DMS53 treated with DMSO at 0.1 percent for 48 hours (cell line): ENCODE results near the gene KIAA1671.
"Not testable (repeated sequence)": the region's sequence is repeated elsewhere in the genome, so short reads cannot be mapped to it uniquely, and the experiment has no call there.

Source experiments
- DNase-seq: peaks from one replicate; lab custom pipeline; 2025; ENCODE audit not compliant: unreplicated experiment; lab: John Stamatoyannopoulos, UW

Gene KIAA1671

DNA sequence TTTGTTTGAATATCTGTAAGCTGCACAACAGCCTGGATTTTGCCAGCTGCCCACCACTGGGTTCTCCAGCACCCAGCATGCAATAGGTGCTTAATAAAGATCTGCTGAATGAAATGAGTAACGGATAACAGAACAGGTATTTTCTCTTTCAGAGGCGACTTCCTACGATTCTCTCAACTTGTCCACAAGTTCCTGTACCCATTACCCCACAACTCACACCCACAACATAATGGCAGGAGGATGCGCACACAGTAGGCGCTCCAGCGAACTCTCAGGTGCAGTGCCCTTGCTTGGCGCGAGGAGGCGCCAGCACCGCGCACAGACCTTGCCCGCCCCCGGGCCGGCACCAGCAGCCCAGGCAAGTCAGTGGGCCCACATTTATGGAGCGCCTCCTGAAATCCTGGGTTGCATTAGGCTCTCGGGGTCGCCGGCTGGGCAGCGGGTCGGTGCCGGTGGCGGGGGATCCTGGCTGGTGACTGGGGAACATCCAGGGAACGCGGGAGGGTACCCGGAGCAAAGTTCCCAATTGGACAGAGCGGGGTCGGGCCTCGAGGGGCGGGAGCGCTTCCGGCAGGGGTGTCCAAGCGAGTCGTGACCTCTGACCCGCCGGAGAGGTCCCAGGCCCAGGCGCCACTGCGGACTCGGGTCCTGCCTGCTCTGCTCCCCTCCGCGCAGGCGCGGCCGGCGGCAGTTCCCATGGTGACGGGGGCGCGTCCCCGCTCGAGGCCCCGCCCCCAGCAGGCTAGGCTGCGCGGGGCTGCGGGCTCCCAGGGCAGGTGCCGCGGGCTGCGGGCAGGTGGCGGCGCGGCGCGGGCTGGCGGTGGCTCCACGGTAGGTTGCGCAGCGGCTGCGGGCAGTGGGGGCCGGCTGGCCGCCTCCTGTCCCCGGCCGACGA is at the start of gene KIAA1671:
Gene KIAA1671, plus strand, starts transcription at position 775 of the 895 bp plus-strand sequence. CDS start 75,284 bp downstream, outside the sequence.
- peak; percentile 3 for DNase-seq

DNA sequence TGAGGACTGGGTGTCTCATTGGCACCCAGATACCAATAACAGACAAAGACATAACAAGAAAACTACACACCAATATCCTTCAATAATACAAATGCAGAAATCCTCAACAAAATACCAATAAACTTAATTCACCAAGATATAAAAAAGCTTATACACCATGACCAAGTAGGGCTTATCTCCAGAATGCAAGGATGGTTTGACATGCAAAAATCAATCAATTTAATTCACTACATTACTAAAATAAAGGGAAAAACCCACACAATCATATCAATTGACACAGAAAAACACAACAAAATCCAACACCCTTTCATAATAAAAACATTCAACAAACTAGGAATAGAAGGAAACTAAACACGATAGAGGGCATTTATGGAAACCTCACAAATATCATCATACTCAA is 46.6 kb upstream of the KIAA1671 start:
- DNase-seq = no peak

DNA sequence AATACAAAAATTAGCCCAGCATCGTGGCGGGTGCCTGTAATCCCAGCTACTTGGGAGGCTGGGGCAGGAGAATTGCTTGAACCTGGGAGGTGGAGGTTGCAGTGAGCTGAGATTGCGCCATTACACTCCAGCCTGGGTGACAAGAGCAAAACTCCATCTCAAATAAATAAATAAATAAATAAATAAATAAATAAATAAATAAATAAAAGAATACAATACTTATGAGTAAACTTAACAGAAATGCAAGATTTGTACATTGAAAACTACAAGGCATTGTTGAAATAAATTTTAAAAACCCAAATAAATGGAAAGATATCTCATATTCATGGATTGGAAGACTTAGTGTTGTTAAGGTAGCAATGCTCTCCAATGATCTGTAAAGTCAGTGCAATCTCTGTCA is 45.4 kb upstream of the KIAA1671 start:
- DNase-seq = not testable (repeated sequence)

DNA sequence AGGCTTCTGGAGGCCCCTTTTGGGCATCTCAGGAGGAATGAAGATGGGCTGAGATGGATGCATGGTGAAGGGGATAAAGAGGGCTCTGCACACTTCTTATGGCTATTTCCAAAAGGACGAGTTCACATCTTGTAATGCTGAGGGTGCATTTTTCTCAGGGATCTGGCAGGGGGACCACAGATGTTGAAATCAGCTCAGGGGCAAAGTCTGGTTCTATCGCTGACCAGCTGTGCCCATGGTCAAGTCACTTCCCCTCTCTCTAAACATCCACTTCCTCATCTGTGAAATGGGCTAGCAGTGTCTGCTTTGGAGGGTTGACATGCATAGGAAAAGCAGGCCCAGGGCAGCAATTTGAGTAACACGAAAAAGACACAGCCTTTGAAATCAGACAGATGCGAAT is 32.5 kb upstream of the KIAA1671 start:
- DNase-seq = no peak

DNA sequence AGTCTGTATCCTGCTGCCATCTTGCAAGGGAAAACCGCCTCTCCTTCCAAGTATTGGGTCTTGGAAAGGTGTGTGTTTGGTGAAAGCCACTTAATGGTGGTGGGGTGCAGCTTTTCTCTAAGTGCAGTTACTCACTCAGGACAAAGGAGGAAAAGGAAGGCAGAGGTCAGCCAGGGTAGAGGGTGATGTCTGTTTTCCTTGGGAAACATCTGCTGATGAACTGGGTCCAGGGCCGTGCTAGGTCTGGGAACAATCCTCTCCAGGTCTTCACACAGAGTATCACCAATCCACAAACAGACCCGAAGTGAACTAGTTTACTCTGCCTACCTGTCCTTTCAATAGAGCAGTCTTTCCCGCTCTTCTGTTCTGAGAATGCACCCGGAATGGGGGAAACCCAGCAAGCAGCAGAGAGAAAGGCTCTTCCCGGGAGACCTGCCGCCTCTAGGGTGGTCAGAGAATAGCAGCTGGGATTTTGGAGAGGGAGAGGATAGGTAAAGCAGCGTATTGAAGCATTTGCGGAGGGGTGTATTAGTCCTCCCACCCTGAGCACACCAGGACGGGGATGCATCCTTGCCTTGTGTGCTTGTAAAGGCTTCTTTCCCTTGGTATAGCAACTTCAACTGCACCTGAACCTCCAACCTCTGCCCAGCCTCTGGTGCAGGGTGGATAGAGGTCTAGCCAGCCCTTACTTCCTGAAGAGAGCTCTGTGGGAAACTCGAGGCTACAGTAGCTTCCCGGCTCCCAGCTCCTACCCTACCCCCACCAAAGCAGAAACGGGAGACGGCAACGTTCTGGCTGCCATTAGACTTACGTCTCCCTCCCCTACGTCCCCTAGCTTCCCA is 26.7 kb upstream of the KIAA1671 start:
- no peak for DNase-seq

DNA sequence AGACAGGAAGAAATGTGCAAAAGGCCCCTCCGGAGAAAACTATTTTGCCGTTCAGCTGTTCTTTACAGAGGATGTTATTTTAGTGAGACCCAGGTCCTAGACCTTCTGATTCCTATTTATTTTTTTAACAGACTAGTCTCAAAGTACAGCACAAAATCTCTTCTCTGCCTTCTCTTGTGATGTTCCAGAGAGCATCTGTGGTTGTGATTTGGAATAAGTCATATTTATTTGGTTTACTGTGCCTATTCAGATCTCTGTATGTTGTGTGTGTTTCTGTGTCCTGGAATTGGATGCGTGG is 26.1 kb upstream of the KIAA1671 start:
- no peak for DNase-seq

DNA sequence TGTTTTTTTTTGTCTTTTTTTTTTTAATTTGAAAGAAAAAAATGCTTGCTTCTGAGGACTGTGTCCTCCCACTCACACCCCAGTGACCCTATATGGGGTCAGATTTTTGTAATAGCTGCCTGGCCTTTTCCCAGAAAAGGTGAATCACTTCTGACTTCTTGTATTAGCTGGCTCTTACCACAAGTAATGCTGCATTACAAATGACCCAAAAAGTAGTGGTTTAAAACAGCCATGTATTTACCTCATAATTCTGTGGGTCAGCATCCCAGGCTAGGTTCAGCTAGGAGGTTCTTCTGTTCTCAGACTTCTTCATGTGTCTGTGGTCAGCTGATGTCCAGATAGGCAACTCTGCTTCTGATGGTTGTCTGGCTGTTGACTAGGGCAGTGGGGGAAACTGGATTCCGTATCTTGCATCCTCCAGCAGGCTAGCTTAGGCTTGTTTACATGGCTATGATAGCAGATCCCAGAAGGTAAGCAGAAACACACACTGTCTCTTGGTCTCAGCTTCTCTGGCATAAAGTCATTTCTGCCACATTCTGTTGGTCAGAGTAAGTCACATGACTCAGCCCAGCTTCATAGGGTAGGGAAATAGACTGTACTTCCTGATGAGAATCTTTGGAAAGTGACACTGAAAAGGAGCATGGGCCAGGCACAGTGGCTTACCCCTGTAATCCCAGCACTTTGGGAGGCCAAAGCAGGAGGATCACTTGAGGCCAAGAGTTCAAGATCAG is 25.5 kb upstream of the KIAA1671 start:
- no peak for DNase-seq

DNA sequence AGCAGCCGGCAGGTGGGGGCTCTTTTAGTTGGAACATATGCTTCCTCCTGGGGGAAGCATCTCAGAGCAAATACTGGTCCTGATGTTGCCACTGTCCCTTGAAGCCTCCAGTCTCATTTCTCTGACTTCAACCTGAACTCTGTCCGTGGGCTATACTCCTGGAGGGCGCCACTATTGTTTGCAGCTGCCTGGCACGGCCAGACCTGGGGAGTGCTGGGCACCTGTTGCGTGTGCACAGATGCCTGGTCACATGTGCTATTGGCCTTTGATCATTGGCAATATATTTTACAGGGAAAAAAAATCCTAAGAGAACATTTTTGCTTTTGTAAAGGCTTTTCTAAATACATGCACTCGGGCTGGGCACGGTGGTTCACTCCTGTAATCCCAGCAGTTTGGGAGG is 24.2 kb upstream of the KIAA1671 start:
- DNase-seq = no peak

DNA sequence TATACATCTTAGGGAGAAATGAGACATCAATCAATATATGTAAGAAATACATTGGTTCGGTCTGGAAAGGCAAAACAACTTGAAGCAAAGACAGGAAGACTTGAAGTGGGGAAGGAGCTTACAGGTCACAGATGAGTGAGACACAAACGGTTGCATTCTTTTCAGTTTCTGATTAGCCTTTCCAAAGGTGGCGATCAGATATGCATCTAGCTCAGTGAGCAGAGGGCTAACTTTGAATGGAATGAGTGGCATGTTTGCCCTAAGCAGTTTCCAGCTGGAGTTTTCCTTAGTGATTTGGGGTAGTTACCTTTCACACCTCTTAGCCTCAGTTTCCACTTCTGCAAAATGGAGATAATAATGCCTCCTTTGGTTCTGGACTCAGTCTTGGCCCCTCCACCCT is 21.8 kb upstream of the KIAA1671 start:
- no peak for DNase-seq

DNA sequence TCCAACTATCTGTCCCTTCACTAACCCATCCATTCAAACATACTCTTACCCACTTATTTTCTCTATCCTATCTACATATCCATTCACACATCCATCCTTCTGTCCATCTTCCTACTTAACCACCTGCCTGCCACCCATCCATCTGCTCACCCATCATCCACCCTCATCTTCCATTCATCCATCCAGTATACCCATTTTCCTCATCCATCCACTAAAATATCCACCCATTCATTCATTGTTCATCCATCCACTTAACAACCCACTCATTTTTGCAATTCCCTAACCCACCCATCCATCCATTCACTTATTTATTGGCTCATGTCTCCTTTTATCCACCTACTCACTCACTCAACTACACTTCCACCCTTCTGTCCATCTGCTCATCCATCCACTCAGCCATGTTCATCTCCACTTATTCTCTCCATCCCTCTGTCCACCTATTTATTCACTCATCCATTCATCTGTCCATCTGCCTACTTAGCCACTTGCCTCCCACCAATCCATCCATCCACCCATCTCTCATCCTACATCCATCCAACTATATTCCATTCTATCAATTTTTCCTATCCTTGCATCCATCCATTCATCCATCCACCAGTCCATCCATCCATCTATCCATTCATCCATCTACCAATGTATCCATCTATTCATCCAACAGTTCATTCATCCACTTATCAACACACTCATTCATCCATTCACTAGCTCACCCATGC is 16.6 kb upstream of the KIAA1671 start:
- DNase-seq = no peak

DNA sequence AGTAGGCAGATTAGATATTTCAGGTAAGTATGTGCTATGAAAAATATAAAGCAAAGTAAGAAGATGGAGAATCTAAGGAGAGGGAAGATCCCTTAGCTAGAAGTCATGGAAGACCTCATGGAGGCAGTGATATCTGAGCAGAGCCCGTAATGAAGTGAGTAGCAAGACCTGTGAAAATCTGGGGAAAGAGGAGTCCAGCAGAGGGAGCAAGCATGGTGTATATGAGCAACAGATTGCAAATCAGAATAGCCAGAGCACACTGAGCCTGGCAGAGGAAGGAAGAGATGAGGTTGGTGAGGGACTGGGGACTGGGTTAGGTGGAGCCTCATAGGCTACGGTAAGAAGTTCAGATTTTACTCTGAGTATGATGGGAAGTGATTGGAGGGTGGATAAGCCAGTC is 15.4 kb upstream of the KIAA1671 start:
- DNase-seq = no peak

DNA sequence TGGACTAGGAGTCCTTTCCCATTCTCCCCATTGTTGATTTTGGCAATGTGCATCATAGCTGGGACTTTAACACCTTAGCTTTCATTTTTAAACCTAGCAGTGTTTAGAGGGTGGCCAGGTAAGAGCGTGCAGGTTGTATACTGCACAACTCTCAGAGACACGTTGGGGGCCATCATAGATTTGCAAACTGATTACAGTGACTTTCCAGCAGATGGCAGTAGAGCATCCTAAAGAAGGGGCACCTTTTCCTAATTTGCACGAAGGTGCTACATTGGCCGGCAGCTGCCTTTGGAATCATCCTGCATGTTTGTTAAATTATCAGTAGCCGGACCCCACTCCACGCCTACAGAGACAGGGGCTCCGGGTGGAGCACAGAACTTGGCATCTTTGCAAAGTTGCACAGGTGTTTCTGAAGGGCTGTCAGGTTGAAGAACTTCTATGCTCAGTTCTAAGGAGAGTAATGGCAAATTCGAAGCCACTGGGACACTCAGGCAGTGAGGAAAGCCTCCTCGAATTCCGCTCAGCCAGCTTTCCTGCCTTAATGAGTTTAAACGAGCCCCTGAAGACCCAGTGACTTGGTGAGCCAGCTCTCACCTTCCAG is 13.7 kb upstream of the KIAA1671 start:
- DNase-seq = no peak

DNA sequence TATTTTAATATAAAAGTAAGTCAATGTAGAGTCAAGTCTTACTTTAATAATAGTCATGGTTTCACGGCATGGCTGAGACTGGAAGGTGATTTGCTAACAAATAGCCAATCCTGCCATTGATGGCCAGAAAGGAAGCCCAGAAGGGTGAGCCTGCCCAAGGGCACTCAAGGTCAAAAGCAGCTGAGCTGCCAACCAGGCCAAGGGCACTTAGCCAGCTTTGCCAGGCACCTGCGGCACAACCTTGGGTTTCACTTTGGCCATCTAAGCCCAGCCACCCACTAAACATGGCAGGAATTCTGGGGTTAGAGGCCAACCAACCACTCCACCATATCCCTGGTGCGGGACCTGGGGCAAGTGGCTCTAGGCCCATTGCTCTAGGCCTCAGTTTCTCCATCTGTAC is 10.2 kb upstream of the KIAA1671 start:
- no peak for DNase-seq

DNA sequence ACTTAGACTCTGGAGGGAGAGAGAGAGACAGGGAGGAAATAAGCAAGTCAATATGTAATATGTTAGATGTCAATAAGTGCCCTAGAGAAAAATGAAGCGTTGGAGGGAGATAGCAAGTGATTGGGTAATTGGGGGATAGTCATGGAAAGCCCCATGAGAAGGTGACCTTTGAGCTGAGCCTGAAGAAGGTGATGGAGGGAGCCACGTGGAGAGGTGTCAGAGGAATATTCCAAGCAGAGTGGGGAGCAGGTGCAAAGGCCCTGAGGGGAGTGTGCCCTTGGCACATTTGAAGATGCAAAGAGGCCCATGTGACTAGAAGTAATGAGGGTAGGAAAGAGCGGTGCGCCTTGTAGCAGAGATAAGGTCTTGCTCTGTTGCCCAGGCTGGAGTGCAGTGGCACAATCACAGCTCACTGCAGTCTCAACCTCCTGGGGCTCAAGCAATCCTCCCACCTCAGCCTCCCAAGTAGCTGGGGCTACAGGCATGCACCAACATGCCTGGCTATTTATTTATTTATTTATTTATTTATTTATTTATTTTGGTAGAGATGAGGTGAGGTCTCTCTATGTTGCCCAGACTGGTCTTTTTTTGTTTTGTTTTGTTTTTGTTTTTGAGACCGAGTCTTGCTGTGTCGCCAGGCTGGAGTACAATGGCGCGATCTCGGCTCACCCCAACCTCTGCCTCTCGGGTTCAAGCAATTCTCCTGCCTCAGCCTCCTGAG is 8.1 kb upstream of the KIAA1671 start:
- no peak for DNase-seq

DNA sequence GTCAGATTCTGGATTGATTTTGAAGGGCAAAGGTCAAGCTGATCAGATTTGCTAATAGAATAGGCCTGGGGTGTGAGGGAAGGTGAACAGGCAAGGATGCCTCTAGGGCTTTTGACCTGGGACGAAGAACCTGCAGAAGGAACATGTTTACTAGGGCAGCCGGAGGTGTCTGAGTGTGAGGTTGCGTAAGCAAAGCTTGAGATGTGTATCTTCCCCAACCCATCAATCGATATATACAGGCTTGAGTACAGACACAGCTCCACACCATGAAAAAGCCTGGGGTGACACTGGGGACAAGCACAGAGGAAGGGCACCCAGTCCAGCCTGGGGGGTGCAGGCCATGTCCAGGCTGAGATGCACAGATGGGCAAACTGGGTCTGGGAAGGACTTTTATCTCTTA is 7.1 kb upstream of the KIAA1671 start:
- DNase-seq = no peak

DNA sequence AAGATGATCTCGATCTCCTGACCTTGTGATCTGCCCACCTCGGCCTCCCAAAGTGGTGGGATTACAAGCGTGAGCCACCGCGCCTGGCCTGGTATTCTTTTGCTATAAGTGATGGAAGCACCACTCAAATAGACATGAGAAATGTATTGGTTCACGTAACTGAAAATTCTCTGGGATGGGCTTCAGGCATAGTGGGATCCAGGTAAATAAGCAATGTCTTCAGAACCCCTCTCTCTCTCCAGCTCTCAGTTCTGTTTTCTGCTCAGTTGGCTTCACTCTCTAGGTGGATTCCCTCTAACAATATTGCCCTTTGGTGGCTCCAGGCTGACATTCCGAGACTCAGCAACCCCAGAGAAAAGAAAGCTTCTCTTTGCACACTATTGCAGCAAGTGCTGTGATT is 5.1 kb upstream of the KIAA1671 start:
- DNase-seq = no peak

DNA sequence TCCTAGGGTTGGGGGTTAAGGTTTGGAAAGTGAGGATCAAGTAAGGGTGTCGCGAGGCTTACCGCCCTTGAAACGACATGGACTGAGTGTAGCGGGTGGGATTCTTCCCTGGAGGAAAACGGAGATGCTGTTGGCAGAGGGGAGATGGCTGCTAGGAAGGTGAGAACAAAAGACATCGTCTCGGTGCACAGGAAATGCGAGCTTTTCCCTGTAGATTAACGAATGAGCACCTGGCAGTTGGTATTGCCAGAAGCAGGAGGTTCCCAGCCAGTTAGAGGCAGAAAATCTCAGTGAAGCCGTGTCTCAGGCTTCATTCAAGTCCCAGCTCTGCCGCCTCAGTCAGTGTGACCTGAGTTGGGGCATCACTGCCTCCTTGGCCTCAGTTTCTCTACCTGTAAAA is 4.6 kb upstream of the KIAA1671 start:
- DNase-seq = no peak

DNA sequence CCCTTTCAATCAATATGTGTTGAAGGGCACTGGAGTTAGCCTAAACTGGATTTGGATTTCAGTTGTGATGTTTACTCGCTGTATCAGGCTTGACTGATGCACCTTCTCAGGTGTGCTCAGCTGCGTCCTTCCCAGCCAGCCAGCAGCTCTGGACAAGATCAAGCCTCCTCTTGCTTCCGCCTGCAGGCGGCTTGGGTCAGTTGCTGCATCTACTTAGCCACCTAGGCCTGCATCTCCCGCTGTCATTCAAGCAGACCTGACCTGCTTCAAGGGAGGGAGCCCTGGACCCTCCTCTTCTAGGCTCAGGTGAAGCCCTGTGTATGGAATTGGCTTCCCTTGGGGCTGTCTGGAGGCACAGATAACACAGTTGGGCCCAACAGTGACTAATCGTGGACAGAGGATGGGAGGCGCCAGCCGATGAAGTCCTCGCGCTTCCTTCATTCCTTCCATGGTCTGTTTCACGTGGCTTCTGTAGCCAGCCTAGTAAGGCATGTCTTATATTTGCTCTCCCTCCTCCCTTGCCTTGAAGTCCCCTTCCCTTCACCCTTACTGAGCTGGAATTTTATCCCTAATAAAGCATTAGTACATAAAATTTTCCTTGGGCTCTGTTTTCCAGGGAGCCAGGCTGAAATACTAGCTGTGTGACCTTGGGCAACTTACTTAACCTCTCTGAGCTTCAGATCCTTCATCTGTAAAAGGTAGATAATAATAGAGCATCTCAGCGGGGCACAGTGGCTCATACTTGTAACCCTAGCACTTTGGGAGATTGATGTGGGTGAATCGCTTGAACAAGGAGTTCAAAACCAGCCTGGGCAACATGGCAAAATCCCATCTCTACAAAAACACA is 3.9 kb upstream of the KIAA1671 start:
- no peak for DNase-seq

DNA sequence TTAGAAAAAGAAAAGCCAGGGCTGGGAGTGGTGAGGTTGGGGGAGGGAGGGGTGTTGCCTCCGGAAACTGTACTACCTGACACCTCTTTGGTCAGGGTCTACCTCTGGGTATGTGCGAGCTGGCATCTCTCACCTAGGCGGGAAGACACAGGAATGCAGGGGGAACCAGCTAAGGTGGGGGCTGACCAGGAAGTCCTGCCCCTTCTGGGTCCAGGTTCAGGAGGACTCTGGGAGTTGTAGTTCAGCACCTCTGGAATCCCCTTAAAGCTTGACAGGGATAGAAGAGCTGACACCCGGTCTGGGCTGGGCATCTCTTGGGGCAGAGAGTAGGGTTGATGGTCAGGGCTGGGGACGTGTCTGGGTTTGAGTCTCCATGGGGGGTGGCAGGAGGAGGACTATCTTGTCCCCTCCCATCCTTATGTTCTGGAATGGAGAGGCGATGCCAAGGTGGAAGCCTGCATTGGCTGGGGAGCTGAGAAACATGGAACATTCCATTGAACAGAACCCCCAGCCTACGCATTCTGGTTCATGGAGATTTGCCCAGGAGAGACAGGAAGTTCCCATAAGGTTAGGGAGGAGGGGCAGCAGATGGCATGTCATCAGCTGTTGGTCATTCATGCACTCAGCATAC is 2.1 kb upstream of the KIAA1671 start:
- no peak for DNase-seq
